Ovary (tissue), 9 donors: ENCODE results near the gene FTO. TPM values are rescaled to one million over a fixed set of nuclear protein-coding genes. Genes with fewer than 3 reads are reported as not detected.
"Not testable (repeated sequence)": the region's sequence is repeated elsewhere in the genome, so short reads cannot be mapped to it uniquely, and the experiment has no call there.

Experiments
- DNase-seq, 5 donors: peaks; one replicate each; pipeline ENCODE4 v3.0.0-alpha.2; 2019 to 2020
- H3K27ac ChIP-seq, 2 donors: fragments of 200-600 bp; one replicate each; pipeline versions ENCODE4 v1.5.1 to v1.8.0; 2019 to 2022
- H3K27me3 ChIP-seq: fragments of 200-600 bp; one replicate; pipeline ENCODE4 v1.8.0; 2022
- H3K36me3 ChIP-seq: fragments of 200-600 bp; sonication (generic); one replicate; pipeline ENCODE4 v1.5.1; 2019
- H3K4me1 ChIP-seq: one replicate; pipeline ENCODE4 v1.8.1; 2013; ENCODE audit warnings: mild to moderate bottlenecking, moderate library complexity; ENCODE audit not compliant: insufficient read depth
- H3K4me3 ChIP-seq: fragments of 200-600 bp; sonication (generic); one replicate; pipeline ENCODE4 v1.5.1; 2017
- H3K9me3 ChIP-seq, 2 donors: fragments of 200-600 bp in 1 of 2; sonication (generic) in 1 of 2; one replicate each; pipeline versions ENCODE4 v1.5.1 to v1.8.1; 2013 to 2019; ENCODE audit warnings: mild to moderate bottlenecking in 1 of 2, moderate library complexity in 1 of 2
- EP300 ChIP-seq: sonication (generic); formaldehyde crosslinking; IDR thresholded peaks from one replicate; pipeline ENCODE4 v1.6.1; 2017; ENCODE audit warnings: antibody characterized with exemption
- POLR2A ChIP-seq: fragments of 450-650 bp; IDR thresholded peaks from one replicate; pipeline ENCODE4 v1.6.1; 2017; ENCODE audit warnings: antibody characterized with exemption, mild to moderate bottlenecking, moderate library complexity
- WGBS, 3 donors: extraction: QIAGEN DNeasy Blood & Tissue Kit in 1 of 3; methylation state at CpG; one replicate each; pipeline versions ENCODE4 v1.1.5 to v1.1.7; 2013 to 2017; 5-methylcytosine and 5-hydroxymethylcytosine counted together
- intact Hi-C, 4 donors: fragments of 100-400 bp; cut with DNase I; formaldehyde crosslinking; loops; one replicate each; pipeline versions ENCODE4 v1.11.0 to v1.15.1; 2022 to 2023
- polyA plus RNA-seq, 2 donors: library from polyadenylated mRNA; stranded (reverse); fragments of 200-250 nt in 1 of 2; fragments of 350-450 nt in 1 of 2; fragmentation: Illumina TruSeq in 1 of 2; extraction: RNeasy Lipid Tissue Mini Kit (QIAGEN cat#74804) in 1 of 2; gene quantifications; one replicate each; pipeline ENCODE4 v1.2.3, GENCODE V29; 2013 to 2014
- total RNA-seq, 7 donors: library from RNA; depleted of rRNA in 2 of 7; stranded (reverse); fragments of >200 nt in 2 of 7; fragmentation: NEBNext Ultra II Directional in 3 of 7; extraction: Animal tissue kit (Norgen Biotek cat#: 25700) in 3 of 7; gene quantifications; one replicate each; pipeline versions ENCODE4 v1.1.0 to v1.2.4, GENCODE V29; 2016 to 2023
- TF ChIP-seq, protein P1 (sequence below), 3 donors: fragments of 450-650 bp in 2 of 3; fragments of 200-600 bp in 1 of 3; IDR thresholded peaks; one replicate each; pipeline versions ENCODE4 v1.5.1 to v1.8.0; 2016 to 2022; ENCODE audit warnings: antibody characterized with exemption in 3 of 3, mild to moderate bottlenecking in 1 of 3
- donor health status: DM: no; HTN: no; CAD: no; lungs with moderate emphysema.
- donor health status: DM: no; HTN: no; CAD: no.
- donor health status: Bipolar disorder and iron deficiency.
- donor health status: DM: yes; HTN: yes; CAD: no.
- donor health status: DM: no; HTN: no; CAD: no.
- donor health status: DM: yes; HTN: yes; CAD: no.

FTO gene
- total and polyA plus RNA-seq, 9 donors, result 43.6 to 128 (median 91.4) TPM

- Histone ChIP-seq H3K36me3 (no peaks in the 10 kb centered on the region), H3K27me3 (no peaks in the 10 kb centered on the region), H3K27ac (no peak overlapping the region), H3K4me3 (no peak overlapping the region), H3K9me3 (no peaks in the 10 kb centered on the region), H3K4me1 (no peaks in the 10 kb centered on the region)
- WGBS, 3 donors, result 81 to 83% (median 82%) methylated on average over 2 of the region's 2 CpGs
- no peak for DNase-seq
- intact Hi-C loops, result no loop called here
- TF ChIP-seq, protein P1, sequence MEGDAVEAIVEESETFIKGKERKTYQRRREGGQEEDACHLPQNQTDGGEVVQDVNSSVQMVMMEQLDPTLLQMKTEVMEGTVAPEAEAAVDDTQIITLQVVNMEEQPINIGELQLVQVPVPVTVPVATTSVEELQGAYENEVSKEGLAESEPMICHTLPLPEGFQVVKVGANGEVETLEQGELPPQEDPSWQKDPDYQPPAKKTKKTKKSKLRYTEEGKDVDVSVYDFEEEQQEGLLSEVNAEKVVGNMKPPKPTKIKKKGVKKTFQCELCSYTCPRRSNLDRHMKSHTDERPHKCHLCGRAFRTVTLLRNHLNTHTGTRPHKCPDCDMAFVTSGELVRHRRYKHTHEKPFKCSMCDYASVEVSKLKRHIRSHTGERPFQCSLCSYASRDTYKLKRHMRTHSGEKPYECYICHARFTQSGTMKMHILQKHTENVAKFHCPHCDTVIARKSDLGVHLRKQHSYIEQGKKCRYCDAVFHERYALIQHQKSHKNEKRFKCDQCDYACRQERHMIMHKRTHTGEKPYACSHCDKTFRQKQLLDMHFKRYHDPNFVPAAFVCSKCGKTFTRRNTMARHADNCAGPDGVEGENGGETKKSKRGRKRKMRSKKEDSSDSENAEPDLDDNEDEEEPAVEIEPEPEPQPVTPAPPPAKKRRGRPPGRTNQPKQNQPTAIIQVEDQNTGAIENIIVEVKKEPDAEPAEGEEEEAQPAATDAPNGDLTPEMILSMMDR (IDR thresholded peaks at IDR 0.05), result no peak
- TF ChIP-seq POLR2A (no peak), EP300 (no peak)
These were observed 135.2 kb downstream of the FTO start for GRCh38 chr16:53839150-53839549.

GRCh38 chr16:53840456-53840855, 136.5 kb downstream of the FTO start:
- Histone ChIP-seq H3K36me3 (no peaks in the 10 kb centered on the region), H3K4me1 (no peaks in the 10 kb centered on the region), H3K4me3 (no peak overlapping the region), H3K27ac (no peak overlapping the region), H3K9me3 (no peaks in the 10 kb centered on the region), H3K27me3 (no peaks in the 10 kb centered on the region)
- 66 to 80% (median 73%) methylated on average over 4 of the region's 4 CpGs for WGBS, 3 donors
- intact Hi-C loops, result no loop called here
- TF ChIP-seq POLR2A (no peak), EP300 (no peak)
- TF ChIP-seq, protein P1 (IDR thresholded peaks at IDR 0.05), result no peak
- DNase-seq, result no peak

DNA sequence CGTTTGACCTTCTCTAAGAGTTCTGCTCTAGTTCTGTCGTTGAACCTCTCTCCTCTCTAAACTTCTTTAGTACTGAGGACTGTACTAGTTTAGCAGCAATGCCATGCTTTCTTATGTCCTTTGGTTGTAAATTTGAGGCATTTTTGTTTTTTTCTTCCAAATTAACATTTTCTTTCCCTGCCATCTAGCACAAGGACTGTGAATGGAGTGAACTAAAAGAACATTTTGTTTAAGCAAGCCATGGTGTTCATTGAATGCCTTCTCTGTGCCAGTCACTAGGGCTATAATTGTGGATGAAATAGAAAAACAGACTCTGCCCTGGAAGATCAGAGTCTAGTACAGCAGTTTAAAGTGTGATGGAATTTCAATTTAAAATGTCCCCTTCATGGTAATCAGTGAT, 137.9 kb downstream of the FTO start:
- 42 to 63% (median 53%) methylated on average over 2 of the region's 2 CpGs for WGBS, 3 donors
- intact Hi-C loops, result no loop called here
- Histone ChIP-seq H3K4me1 (no peaks in the 10 kb centered on the region), H3K9me3 (no peaks in the 10 kb centered on the region), H3K4me3 (no peak overlapping the region), H3K27ac (no peak overlapping the region), H3K27me3 (no peaks in the 10 kb centered on the region), H3K36me3 (no peaks in the 10 kb centered on the region)
- no peak for TF ChIP-seq POLR2A
- no peak for TF ChIP-seq EP300
- TF ChIP-seq, protein P1 (IDR thresholded peaks at IDR 0.05), result no peak
- no peak for DNase-seq

DNA sequence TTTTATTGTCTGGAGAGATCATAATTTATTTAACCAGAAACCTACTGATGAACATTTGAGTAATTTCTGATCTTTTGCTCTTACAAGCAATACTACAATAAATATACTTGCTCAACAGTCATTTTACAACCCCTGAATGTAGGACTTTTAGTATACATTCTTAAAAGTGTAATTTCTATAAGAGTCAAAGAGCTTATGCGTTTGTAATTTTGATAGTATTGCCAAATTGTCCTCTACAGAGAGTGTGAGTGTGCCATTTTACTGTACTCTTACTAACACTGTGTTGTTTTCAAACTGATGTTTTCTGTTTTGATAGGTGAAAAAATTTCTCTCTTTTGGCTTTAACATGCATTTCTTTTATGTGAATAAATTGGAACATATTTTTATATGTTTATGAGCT, 139.1 kb downstream of the FTO start:
- H3K36me3 ChIP-seq, result no peaks in the 10 kb centered on the region
- H3K9me3 ChIP-seq, result no peaks in the 10 kb centered on the region
- TF ChIP-seq POLR2A, result no peak
- TF ChIP-seq, protein P1 (IDR thresholded peaks at IDR 0.05), result no peak
- no peak for TF ChIP-seq EP300
- H3K4me3 ChIP-seq, result no peak overlapping the region
- no peak overlapping the region for H3K27ac ChIP-seq
- H3K27me3 ChIP-seq, result no peaks in the 10 kb centered on the region
- WGBS, 3 donors, result 90 to 98% (median 97%) methylated on average over 1 of the region's 1 CpG
- no peaks in the 10 kb centered on the region for H3K4me1 ChIP-seq
- no peak for DNase-seq
- intact Hi-C loops, result no loop called here

DNA sequence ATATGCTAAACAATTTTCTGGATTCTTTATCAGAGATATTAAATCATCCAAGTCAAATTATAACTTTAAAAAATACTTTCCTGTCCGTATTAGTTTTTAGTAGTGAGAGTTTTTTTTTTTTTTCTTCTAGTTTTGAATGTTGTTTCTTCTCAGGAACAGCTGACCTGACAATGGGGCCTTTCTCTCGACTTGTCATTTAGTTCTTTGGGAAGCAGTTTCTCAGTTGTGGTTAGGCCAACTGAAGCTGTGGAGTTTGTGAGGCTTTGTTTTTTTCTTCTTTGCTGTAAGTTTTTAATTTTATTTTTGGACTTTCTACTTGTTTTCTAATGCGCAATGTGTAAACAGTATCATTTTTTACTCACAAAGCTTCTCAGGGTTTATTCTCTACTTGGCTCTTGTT, 140.8 kb downstream of the FTO start:
- Histone ChIP-seq H3K9me3 (no peaks in the 10 kb centered on the region), H3K4me1 (no peaks in the 10 kb centered on the region), H3K4me3 (no peak overlapping the region), H3K27me3 (no peaks in the 10 kb centered on the region), H3K27ac (no peak overlapping the region), H3K36me3 (no peaks in the 10 kb centered on the region)
- no peak for DNase-seq
- TF ChIP-seq POLR2A (no peak), EP300 (no peak)
- TF ChIP-seq, protein P1 (IDR thresholded peaks at IDR 0.05), result no peak
- WGBS, 3 donors, result 62 to 71% (median 66%) methylated on average over 3 of the region's 3 CpGs
- intact Hi-C loops, result no loop called here

- H3K9me3 ChIP-seq, H3K4me1 ChIP-seq, intact Hi-C loops, H3K27ac ChIP-seq, DNase-seq, H3K4me3 ChIP-seq, H3K27me3 ChIP-seq, H3K36me3 ChIP-seq: not testable (repeated sequence)
- WGBS, 3 donors, result 94 to 98% (median 97%) methylated on average over 5 of the region's 5 CpGs
These were observed 142.6 kb downstream of the FTO start for GRCh38 chr16:53846549-53846948.
